GM12892 (cell line): ENCODE results near the gene PDCD1LG2.
"Not testable (repeated sequence)": the region's sequence is repeated elsewhere in the genome, so short reads cannot be mapped to it uniquely, and the experiment has no call there.

ENCODE experiments used
- POLR2A ChIP-seq: IDR thresholded peaks from 2 replicates; pipeline ENCODE4 v1.6.1; 2011; ENCODE audit warnings: low read depth, low read length, control low read depth
- TAF1 ChIP-seq: IDR thresholded peaks from 2 replicates; pipeline ENCODE4 v1.6.1; 2011; ENCODE audit warnings: low read depth, mild to moderate bottlenecking, control low read depth, low read length, borderline replicate concordance

- TF ChIP-seq TAF1, POLR2A: not testable (repeated sequence)
Measured at GRCh38 chr9:5581706-5582105, 71.4 kb downstream of the PDCD1LG2 start.
